ENCODE results near the gene DUSP10.

DUSP10 gene

GRCh38 chr1:221768444-221769066 is 26.7 kb upstream of the DUSP10 start:
- H2AFZ ChIP-seq (ENCODE audit: low read length): no peak overlapping the region
- H4K20me1 ChIP-seq (ENCODE audit: insufficient read depth, low read length): no peaks in the 10 kb centered on the region
- H3K4me1 ChIP-seq (ENCODE audit: insufficient read depth, low read length, severe bottlenecking): no peaks in the 10 kb centered on the region
- H3F3A ChIP-seq (ENCODE audit: insufficient read depth, low read length): no peaks in the 10 kb centered on the region
- no peak overlapping the region for H3K4me3 ChIP-seq (ENCODE audit: low read depth, low read length, poor library complexity, severe bottlenecking)
- H3K27ac ChIP-seq (ENCODE audit: low read depth, low read length, poor library complexity, severe bottlenecking): no peak overlapping the region
- H3K9me3 ChIP-seq (ENCODE audit: low read length): no peaks in the 10 kb centered on the region
- H3K9ac ChIP-seq (ENCODE audit: low read length): no peak overlapping the region
- H3K4me2 ChIP-seq (ENCODE audit: low read length): no peak overlapping the region
- H3K36me3 ChIP-seq (ENCODE audit: insufficient read depth, low read length): no peaks in the 10 kb centered on the region
- TF ChIP-seq CTCF (IDR thresholded peaks at IDR 0.05; ENCODE audit: low read length): no peak
- no peak for TF ChIP-seq EZH2 (IDR thresholded peaks at IDR 0.05; ENCODE audit: borderline replicate concordance, low read length)
- no peaks in the 10 kb centered on the region for H3K9me2 ChIP-seq (ENCODE audit: low read depth, low read length)
- H3K27me3 ChIP-seq (ENCODE audit: insufficient read depth, low read length): no peaks in the 10 kb centered on the region
- no peaks in the 10 kb centered on the region for H3K79me2 ChIP-seq (ENCODE audit: insufficient read depth, low read length)

- Histone ChIP-seq H3K9ac (ENCODE audit: low read length) (no peak overlapping the region), H4K20me1 (ENCODE audit: insufficient read depth, low read length) (no peaks in the 10 kb centered on the region), H3K4me1 (ENCODE audit: insufficient read depth, low read length, severe bottlenecking) (peaks cover 8% of the 10 kb centered on the region), H3K4me3 (ENCODE audit: low read depth, low read length, poor library complexity, severe bottlenecking) (no peak overlapping the region), H3K79me2 (ENCODE audit: insufficient read depth, low read length) (no peaks in the 10 kb centered on the region), H3K36me3 (ENCODE audit: insufficient read depth, low read length) (no peaks in the 10 kb centered on the region), H2AFZ (ENCODE audit: low read length) (no peak overlapping the region), H3K9me3 (ENCODE audit: low read length) (no peaks in the 10 kb centered on the region), H3F3A (ENCODE audit: insufficient read depth, low read length) (no peaks in the 10 kb centered on the region), H3K9me2 (ENCODE audit: low read depth, low read length) (no peaks in the 10 kb centered on the region), H3K27ac (ENCODE audit: low read depth, low read length, poor library complexity, severe bottlenecking) (no peak overlapping the region), H3K4me2 (ENCODE audit: low read length) (no peak overlapping the region), H3K27me3 (ENCODE audit: insufficient read depth, low read length) (no peaks in the 10 kb centered on the region)
- no peak for TF ChIP-seq EZH2 (IDR thresholded peaks at IDR 0.05; ENCODE audit: borderline replicate concordance, low read length)
- TF ChIP-seq CTCF (IDR thresholded peaks at IDR 0.05; ENCODE audit: low read length): no peak
Measured at GRCh38 chr1:221766210-221766609, 24.3 kb upstream of the DUSP10 start.

- no peaks in the 10 kb centered on the region for H3K36me3 ChIP-seq (ENCODE audit: insufficient read depth, low read length)
- no peak overlapping the region for H2AFZ ChIP-seq (ENCODE audit: low read length)
- H3K79me2 ChIP-seq (ENCODE audit: insufficient read depth, low read length): no peaks in the 10 kb centered on the region
- H3K9me3 ChIP-seq (ENCODE audit: low read length): no peaks in the 10 kb centered on the region
- no peak overlapping the region for H3K4me2 ChIP-seq (ENCODE audit: low read length)
- H4K20me1 ChIP-seq (ENCODE audit: insufficient read depth, low read length): no peaks in the 10 kb centered on the region
- no peaks in the 10 kb centered on the region for H3K27me3 ChIP-seq (ENCODE audit: insufficient read depth, low read length)
- no peak overlapping the region for H3K27ac ChIP-seq (ENCODE audit: low read depth, low read length, poor library complexity, severe bottlenecking)
- H3K4me3 ChIP-seq (ENCODE audit: low read depth, low read length, poor library complexity, severe bottlenecking): no peak overlapping the region
- TF ChIP-seq CTCF (IDR thresholded peaks at IDR 0.05; ENCODE audit: low read length) (no peak), EZH2 (IDR thresholded peaks at IDR 0.05; ENCODE audit: borderline replicate concordance, low read length) (no peak)
- no peak overlapping the region for H3K9ac ChIP-seq (ENCODE audit: low read length)
- H3F3A ChIP-seq (ENCODE audit: insufficient read depth, low read length): no peaks in the 10 kb centered on the region
- peaks cover 14% of the 10 kb centered on the region for H3K4me1 ChIP-seq (ENCODE audit: insufficient read depth, low read length, severe bottlenecking)
- H3K9me2 ChIP-seq (ENCODE audit: low read depth, low read length): no peaks in the 10 kb centered on the region
Measured at GRCh38 chr1:221765527-221765926, 23.6 kb upstream of the DUSP10 start.

Data from OCI-LY1 (cell line).